Caco-2 (cell line): ENCODE measurements around the gene CNTF. TPM values are rescaled to one million over a fixed set of nuclear protein-coding genes. Genes with fewer than 3 reads are reported as not detected.

Experiments used
- BruUV-seq: library from RNA; stranded (reverse); fragments of 400-500 nt; replicated peaks from 2 replicates; lab custom pipeline; 2021; lab: Mats Ljungman, UMichigan
- CTCF ChIA-PET: fragments of 300-600 bp; sonication (Branson Sonifier 250); formaldehyde crosslinking; loops from one replicate; lab custom pipeline; 2022; ENCODE audit warnings: antibody characterized with exemption; lab: Charles Lee
- POLR2A ChIA-PET: fragments of 300-600 bp; sonication (Branson Sonifier 250); formaldehyde crosslinking; loops from one replicate; lab custom pipeline; 2022; ENCODE audit warnings: antibody characterized with exemption; lab: Charles Lee
- DNase-seq, 2 experiments: peaks; one replicate each; pipeline versions ENCODE4 v3.0.0 to v3.0.0-alpha.2; 2020 to 2022
- H3K27me3 ChIP-seq: replicated peaks from 2 replicates; pipeline ENCODE4 v1.6.0; 2011; ENCODE audit warnings: low read length; ENCODE audit not compliant: control insufficient read depth, insufficient read depth
- H3K36me3 ChIP-seq: 2 replicates; pipeline ENCODE4 v1.5.1; 2011; ENCODE audit warnings: low read length; ENCODE audit not compliant: control insufficient read depth, insufficient read depth
- H3K4me1 ChIP-seq: fragments of 250-450 bp; sonication (Bioruptor Pico); 2 replicates; pipeline ENCODE4 v1.5.1; 2020; ENCODE audit warnings: mild to moderate bottlenecking
- H3K4me3 ChIP-seq: 2 replicates; pipeline ENCODE4 v1.5.1; 2011; ENCODE audit warnings: low read depth, mild to moderate bottlenecking, control low read depth, low read length
- H3K9me3 ChIP-seq: fragments of 250-450 bp; sonication (Bioruptor Pico); 2 replicates; pipeline ENCODE4 v1.5.1; 2020; ENCODE audit warnings: mild to moderate bottlenecking, moderate library complexity
- H3K27ac Mint-ChIP-seq: one replicate; pipeline ENCODE4 v1.8.0; 2022; ENCODE audit warnings: mixed read lengths; ENCODE audit not compliant: unreplicated experiment
- H3K27me3 Mint-ChIP-seq: one replicate; pipeline ENCODE4 v1.8.0; 2022; ENCODE audit warnings: mixed read lengths; ENCODE audit not compliant: insufficient read depth, unreplicated experiment
- H3K36me3 Mint-ChIP-seq: one replicate; pipeline ENCODE4 v1.8.0; 2022; ENCODE audit warnings: mild to moderate bottlenecking, mixed read lengths; ENCODE audit not compliant: insufficient read depth, unreplicated experiment
- H3K4me1 Mint-ChIP-seq: one replicate; pipeline ENCODE4 v1.8.0; 2022; ENCODE audit warnings: low read depth, mixed read lengths; ENCODE audit not compliant: unreplicated experiment
- H3K4me3 Mint-ChIP-seq: one replicate; pipeline ENCODE4 v1.8.0; 2022; ENCODE audit warnings: mild to moderate bottlenecking, moderate library complexity, mixed read lengths; ENCODE audit not compliant: unreplicated experiment
- H3K9me3 Mint-ChIP-seq: one replicate; pipeline ENCODE4 v1.8.0; 2022; ENCODE audit warnings: mixed read lengths; ENCODE audit not compliant: unreplicated experiment
- intact Hi-C: fragments of 100-400 bp; cut with micrococcal nuclease; formaldehyde crosslinking; loops from one replicate; pipeline ENCODE4 v1.10.0; 2022; ENCODE audit not compliant: unreplicated experiment
- total RNA-seq: library from RNA; stranded (reverse); gene quantifications from 2 replicates; pipeline ENCODE4 v1.2.3, GENCODE V29; 2022
- TF ChIP-seq, protein P1 (sequence below), 2 experiments: fragments of 200-600 bp in 1 of 2; IDR thresholded peaks; 1 replicate in 1 of 2; 2 replicates in 1 of 2; pipeline versions ENCODE4 v1.5.1 to v1.8.0; 2011 to 2022; ENCODE audit warnings: antibody characterized with exemption in 1 of 2, control low read depth in 1 of 2, inconsistent platforms in 1 of 2, low read depth in 1 of 2, low read length in 1 of 2, mild to moderate bottlenecking in 1 of 2, moderate library complexity in 1 of 2; ENCODE audit not compliant: insufficient read depth in 1 of 2, severe bottlenecking in 1 of 2, unreplicated experiment in 1 of 2

The CNTF gene
- total RNA-seq, 1 experiment from 2014 or later: 3.3 TPM

DNA sequence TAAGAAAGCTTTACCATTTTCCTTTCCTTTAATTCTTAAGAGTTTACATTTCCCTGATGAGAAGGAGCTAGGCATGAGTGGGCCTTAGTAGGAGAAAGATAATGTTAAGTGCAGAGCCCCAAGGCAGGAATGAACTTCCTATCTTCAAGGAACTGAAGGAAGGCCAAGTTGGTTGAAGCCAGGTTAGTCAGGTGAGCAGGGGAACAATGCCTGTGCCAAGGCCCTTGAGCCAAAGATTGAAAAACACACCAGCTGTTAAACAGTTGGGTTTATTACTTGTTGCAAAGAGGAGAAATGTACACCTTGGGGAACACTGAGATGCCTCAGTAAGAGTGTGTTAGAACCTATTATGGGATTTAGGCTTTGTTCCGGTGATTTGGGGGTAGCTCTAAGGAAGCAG is 10.0 kb downstream of the CNTF start:
- H3K4me3 Mint-ChIP-seq: no peak overlapping the region
- BruUV-seq: no TSS peak
- DNase-seq: no peak
- no peak overlapping the region for H3K27ac Mint-ChIP-seq
- ChIA-PET POLR2A (no interaction called here), CTCF (no interaction called here)
- intact Hi-C loops: no loop called here
- H3K4me1 Mint-ChIP-seq: no peaks in the 10 kb centered on the region
- no peaks in the 10 kb centered on the region for H3K9me3 Mint-ChIP-seq
- no peaks in the 10 kb centered on the region for H3K4me1 ChIP-seq
- no peaks in the 10 kb centered on the region for H3K27me3 ChIP-seq
- no peaks in the 10 kb centered on the region for H3K36me3 ChIP-seq
- H3K9me3 ChIP-seq: no peaks in the 10 kb centered on the region
- TF ChIP-seq, protein P1, sequence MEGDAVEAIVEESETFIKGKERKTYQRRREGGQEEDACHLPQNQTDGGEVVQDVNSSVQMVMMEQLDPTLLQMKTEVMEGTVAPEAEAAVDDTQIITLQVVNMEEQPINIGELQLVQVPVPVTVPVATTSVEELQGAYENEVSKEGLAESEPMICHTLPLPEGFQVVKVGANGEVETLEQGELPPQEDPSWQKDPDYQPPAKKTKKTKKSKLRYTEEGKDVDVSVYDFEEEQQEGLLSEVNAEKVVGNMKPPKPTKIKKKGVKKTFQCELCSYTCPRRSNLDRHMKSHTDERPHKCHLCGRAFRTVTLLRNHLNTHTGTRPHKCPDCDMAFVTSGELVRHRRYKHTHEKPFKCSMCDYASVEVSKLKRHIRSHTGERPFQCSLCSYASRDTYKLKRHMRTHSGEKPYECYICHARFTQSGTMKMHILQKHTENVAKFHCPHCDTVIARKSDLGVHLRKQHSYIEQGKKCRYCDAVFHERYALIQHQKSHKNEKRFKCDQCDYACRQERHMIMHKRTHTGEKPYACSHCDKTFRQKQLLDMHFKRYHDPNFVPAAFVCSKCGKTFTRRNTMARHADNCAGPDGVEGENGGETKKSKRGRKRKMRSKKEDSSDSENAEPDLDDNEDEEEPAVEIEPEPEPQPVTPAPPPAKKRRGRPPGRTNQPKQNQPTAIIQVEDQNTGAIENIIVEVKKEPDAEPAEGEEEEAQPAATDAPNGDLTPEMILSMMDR (IDR thresholded peaks at IDR 0.05; ENCODE audit: insufficient read depth in 1 of 2, low read depth in 1 of 2, low read length in 1 of 2, severe bottlenecking in 1 of 2, unreplicated experiment in 1 of 2): no peak
- H3K4me3 ChIP-seq: no peak overlapping the region
- no peaks in the 10 kb centered on the region for H3K27me3 Mint-ChIP-seq
- H3K36me3 Mint-ChIP-seq: peaks cover 7% of the 10 kb centered on the region

DNA sequence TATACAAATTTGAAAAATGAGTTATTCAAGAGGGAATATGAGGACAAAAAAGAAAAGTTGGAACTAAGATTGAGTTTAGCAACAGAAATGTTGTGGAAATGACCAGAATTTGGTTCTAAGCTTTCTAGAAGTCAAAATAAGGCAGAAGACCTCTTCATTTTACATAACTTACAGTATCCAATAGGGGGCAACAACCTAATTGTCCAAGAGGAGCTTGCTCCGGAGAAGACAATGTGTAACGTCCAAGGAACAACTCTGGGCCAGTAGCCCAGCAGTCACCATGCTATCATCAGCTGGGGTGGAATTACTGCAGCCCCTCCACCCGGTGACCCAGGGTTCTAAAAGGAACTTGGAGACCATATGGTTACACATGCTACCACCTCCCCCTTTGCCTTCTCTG is 14.1 kb downstream of the CNTF start:
- no peak for DNase-seq
- TF ChIP-seq, protein P1 (IDR thresholded peaks at IDR 0.05; ENCODE audit: insufficient read depth in 1 of 2, low read depth in 1 of 2, low read length in 1 of 2, severe bottlenecking in 1 of 2, unreplicated experiment in 1 of 2): no peak
- CTCF ChIA-PET: interaction anchor here (1.1 to 1.7 kb wide), 3 partner anchors 40 to 152 kb away, joined by 4 to 5 read pairs (median 4); no protein-coding TSS in a partner anchor
- intact Hi-C loops: no loop called here
- Mint-ChIP-seq H3K9me3 (no peaks in the 10 kb centered on the region), H3K27me3 (no peaks in the 10 kb centered on the region), H3K4me3 (no peak overlapping the region), H3K36me3 (no peaks in the 10 kb centered on the region), H3K4me1 (no peaks in the 10 kb centered on the region), H3K27ac (no peak overlapping the region)
- Histone ChIP-seq H3K27me3 (no peaks in the 10 kb centered on the region), H3K36me3 (no peaks in the 10 kb centered on the region), H3K4me1 (no peaks in the 10 kb centered on the region), H3K4me3 (no peak overlapping the region), H3K9me3 (no peaks in the 10 kb centered on the region)
- POLR2A ChIA-PET: no interaction called here
- no TSS peak for BruUV-seq

DNA sequence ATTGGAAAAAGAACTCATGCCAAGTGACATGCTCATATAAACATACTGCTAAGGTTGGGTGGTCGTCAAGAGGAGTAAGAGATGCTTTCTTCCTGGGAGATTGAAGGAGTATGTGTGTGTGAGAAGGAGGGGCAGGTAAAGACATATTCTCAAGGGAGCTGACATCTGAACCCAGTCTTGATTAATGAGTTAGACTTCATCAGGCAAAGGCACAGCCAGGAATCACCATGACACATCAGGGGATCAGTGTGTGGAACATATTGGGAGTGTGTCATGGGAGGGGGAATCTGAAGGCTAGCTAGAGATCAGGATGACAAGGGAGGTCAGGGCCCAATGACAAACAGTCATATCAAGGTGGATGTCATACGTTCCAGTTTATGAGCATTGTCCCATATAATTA is 14.9 kb downstream of the CNTF start:
- no TSS peak for BruUV-seq
- no peaks in the 10 kb centered on the region for H3K36me3 ChIP-seq
- Mint-ChIP-seq H3K4me1 (no peaks in the 10 kb centered on the region), H3K27ac (no peak overlapping the region), H3K27me3 (no peaks in the 10 kb centered on the region), H3K36me3 (no peaks in the 10 kb centered on the region), H3K9me3 (no peaks in the 10 kb centered on the region), H3K4me3 (no peak overlapping the region)
- H3K27me3 ChIP-seq: no peaks in the 10 kb centered on the region
- no peaks in the 10 kb centered on the region for H3K4me1 ChIP-seq
- no peak for DNase-seq
- ChIA-PET POLR2A (no interaction called here), CTCF (interaction anchor here (0.7 to 1.4 kb wide), 3 partner anchors 39 to 285 kb away, joined by 3 to 4 read pairs (median 4); no protein-coding TSS in a partner anchor)
- intact Hi-C loops: no loop called here
- TF ChIP-seq, protein P1 (IDR thresholded peaks at IDR 0.05; ENCODE audit: insufficient read depth in 1 of 2, low read depth in 1 of 2, low read length in 1 of 2, severe bottlenecking in 1 of 2, unreplicated experiment in 1 of 2): no peak
- no peak overlapping the region for H3K4me3 ChIP-seq
- no peaks in the 10 kb centered on the region for H3K9me3 ChIP-seq
